Measurements from ENCODE around the gene TPBG. TPM values are rescaled to one million over a fixed set of nuclear protein-coding genes. Genes with fewer than 3 reads are reported as not detected.

TPBG gene
- total RNA-seq, 1 donor from 2014 or later: 23.8 TPM

DNA sequence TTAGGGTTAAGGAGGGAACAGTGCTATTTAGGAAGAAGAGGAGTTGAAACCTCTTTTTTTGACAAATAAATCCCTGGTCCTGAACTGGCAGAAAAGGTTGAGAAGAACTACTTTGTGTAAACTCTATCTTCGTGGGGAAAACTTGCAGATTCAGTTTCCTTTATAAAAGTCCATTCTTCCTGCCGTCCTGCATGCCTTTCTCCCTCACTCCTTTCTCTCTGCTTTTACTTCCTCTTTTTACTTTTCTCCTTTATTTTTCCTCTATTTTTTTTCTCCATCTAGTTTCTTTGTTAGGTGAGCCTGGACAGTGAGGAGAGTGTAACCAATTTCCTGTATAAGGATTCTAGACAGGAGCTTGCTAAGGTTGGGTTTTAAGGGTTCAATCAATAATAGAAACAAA lies 52.7 kb downstream of the TPBG start:
- no peaks in the 10 kb centered on the region for H3K4me1 ChIP-seq
- intact Hi-C loops (cut with DNase I): no loop called here

More for the DNA sequence above, 52.7 kb downstream of the TPBG start:
- H3K27me3 ChIP-seq: no peaks in the 10 kb centered on the region
- DNase-seq (ENCODE audit: extremely low spot score in 2 of 2): no peak
- no peaks in the 10 kb centered on the region for H3K36me3 ChIP-seq
- H3K4me3 ChIP-seq: no peak overlapping the region
- no peaks in the 10 kb centered on the region for H3K9me3 ChIP-seq
- H3K27ac ChIP-seq: no peak overlapping the region
- TF ChIP-seq, protein P1, sequence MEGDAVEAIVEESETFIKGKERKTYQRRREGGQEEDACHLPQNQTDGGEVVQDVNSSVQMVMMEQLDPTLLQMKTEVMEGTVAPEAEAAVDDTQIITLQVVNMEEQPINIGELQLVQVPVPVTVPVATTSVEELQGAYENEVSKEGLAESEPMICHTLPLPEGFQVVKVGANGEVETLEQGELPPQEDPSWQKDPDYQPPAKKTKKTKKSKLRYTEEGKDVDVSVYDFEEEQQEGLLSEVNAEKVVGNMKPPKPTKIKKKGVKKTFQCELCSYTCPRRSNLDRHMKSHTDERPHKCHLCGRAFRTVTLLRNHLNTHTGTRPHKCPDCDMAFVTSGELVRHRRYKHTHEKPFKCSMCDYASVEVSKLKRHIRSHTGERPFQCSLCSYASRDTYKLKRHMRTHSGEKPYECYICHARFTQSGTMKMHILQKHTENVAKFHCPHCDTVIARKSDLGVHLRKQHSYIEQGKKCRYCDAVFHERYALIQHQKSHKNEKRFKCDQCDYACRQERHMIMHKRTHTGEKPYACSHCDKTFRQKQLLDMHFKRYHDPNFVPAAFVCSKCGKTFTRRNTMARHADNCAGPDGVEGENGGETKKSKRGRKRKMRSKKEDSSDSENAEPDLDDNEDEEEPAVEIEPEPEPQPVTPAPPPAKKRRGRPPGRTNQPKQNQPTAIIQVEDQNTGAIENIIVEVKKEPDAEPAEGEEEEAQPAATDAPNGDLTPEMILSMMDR (IDR thresholded peaks at IDR 0.05): no peak
- TF ChIP-seq POLR2AphosphoS5 (IDR thresholded peaks at IDR 0.05; ENCODE audit: insufficient read depth in 1 of 2, low read depth in 1 of 2): no peak
- no peak for TF ChIP-seq POLR2A (IDR thresholded peaks at IDR 0.05)

Other genes starting within 250 kb of the TPBG start
- 15.5 TPM for gene IBTK, start 116.1 kb upstream of the TPBG start, total RNA-seq

All from vagina (tissue), 2 donors.